Ramos (cell line): ENCODE measurements around the gene CHCHD6.

ENCODE experiments used
- in situ Hi-C: fragments of 300-500 bp; cut with MboI; formaldehyde crosslinking; loops from one replicate; pipeline ENCODE4 v1.14.3; 2022; ENCODE audit warnings: low sequenced_read_pairs; ENCODE audit not compliant: unreplicated experiment

The CHCHD6 gene

DNA sequence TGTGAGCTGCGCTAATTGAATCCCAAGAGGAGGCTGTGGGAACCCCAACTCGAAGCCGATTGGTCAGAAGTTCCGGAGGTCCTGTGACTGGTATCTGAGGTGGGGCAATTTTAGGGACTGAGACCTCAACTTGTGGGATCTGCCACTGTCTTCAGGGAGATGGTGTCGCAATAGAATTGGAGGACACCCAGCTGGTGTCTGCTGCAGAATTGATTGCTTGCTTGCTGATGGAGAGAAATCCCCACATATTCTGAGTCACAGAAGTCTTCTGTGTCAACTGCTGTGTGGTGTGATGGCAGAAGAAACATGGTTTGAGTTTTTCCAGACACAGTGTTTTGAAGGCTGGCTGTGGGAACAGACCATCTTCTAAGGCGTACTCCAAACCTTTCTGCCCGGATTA lies 179.2 kb downstream of the CHCHD6 start:
- in situ Hi-C loops = no loop called here

GRCh38 chr3:126885425-126885824 lies 181.4 kb downstream of the CHCHD6 start:
- in situ Hi-C loops = no loop called here

GRCh38 chr3:126886217-126886616 lies 182.2 kb downstream of the CHCHD6 start:
- in situ Hi-C loops = no loop called here

- in situ Hi-C loops = no loop called here
Measured at GRCh38 chr3:126887686-126888085, 183.6 kb downstream of the CHCHD6 start.

DNA sequence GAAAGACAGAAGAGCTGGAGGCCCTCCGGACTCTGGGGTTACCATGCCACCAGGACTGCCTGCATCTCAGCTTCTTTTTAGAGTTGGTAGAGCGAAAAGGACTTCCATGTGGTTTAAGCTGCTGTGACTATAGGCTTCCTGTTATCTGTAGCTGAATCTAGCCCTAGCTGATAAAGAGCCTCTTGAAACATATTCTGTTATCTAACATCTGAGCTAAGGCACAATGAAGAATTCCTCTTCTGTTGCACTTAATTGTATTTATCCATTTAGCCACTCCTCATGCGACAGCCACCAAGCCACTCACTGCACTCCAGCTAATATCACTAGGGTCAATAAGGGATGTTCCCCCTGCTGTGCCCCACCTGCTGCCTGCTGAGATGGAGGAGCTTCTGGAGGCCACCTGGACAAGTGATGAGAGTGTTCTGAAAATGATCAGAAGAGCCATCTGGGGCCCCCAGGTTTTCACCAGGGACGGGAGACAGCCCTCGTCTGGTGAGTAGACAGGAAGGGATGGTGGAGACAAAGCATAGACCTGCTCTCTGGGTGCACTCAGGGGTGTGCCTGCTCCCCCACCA lies 184.2 kb downstream of the CHCHD6 start:
- in situ Hi-C loops = no loop called here

DNA sequence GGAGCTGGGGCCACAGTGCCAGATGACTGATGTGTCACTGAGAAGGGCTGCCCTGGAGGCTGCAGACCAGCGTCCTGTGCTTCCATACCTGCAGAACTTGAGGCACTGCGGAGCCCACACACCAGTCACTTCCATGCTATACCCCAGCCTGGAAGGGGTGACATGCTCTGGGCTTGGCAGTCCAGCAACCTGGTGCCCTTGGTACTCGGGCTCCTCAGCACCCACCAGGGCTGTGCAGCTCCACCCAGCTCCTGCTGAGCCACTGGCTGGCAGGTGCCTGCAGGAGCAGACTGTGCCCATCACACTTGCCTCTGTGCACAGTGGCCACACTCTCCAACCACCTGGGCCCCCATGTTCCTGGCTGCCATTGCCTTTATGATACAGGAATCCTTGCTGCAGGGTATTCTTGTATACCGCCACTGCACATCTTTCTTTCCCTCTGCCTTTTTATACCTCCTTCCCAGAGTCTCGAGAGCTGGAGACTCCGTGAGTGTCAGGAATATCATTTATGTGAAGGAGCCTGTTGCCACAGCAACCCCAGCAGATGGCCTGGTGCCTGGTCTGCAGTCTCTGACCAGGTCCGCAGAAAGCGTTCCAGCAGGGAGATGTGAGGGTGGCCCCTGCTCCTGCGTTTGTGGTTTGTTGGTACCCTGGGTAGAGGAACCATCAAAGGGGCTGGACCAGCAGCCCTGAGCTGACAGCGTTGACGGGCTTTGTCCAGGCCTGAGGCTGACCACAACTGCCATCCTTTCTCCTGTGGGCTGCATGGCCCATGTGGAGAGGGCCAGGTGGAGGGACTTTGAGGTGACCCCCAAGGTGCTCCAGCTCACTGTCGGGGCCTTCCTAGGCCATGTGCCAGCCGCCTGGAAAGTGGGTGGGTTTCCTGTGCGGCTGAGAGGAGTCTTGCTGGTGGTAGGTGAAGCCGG lies 185.5 kb downstream of the CHCHD6 start:
- in situ Hi-C loops = no loop called here

DNA sequence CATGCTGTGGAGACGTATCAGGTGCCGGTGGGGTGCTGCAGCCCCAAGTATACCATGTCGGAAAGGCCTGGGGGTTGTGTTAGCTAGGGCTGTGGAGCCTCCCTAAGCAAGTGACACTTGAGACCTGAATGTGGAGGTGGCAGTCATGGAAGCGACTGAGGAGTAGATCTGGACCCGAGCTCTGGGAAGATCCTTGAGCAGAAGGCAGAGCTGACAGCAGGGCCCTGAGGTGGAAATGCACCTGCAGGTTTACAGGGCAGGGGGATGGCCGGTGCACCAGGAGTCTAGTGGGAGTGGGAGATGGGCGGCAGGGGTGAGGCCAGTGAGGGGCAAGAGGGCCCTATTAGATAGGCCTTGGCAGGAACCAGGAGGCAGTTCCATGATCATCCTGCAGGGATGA lies 187.1 kb downstream of the CHCHD6 start:
- in situ Hi-C loops = no loop called here

DNA sequence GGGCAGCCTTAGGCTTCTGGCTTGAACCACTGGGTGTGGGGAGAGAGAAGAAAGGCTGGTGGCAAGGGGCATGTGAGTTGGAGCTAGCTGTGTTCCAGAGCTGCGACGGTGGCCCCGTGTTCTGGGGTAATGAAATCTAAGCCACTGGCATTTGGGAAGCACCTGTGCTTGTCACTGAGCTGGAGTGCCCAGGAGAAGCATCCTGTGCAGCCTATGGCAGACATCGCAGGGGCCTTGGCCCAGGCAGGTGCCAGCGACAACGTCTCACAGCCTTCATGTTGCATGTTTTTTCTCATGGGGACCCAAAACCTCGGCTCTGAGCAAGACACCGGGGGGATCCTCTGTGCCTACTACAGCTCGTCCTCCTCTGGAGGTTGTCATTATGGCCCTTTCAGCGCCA lies 187.8 kb downstream of the CHCHD6 start:
- in situ Hi-C loops = no loop called here

DNA sequence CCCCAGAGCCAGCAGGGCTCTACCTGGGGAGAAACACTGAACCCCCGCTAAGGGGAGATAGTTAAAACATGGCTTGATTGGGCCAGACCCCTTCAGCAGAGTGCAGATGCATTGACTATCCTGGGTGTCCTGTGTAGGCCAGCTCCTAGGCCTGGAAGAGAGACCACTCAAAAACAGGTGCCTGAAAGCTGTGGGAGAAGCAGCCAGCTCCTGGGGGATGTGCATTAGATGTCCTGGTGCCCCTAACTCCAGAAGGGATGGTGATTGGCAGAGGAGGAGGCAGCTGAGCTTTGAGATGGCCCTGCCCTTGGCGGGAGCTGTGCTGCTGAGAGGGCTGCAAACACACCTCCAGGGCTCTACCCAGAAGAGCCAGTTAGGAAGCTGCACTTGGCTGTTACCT lies 189.6 kb downstream of the CHCHD6 start:
- in situ Hi-C loops = no loop called here

DNA sequence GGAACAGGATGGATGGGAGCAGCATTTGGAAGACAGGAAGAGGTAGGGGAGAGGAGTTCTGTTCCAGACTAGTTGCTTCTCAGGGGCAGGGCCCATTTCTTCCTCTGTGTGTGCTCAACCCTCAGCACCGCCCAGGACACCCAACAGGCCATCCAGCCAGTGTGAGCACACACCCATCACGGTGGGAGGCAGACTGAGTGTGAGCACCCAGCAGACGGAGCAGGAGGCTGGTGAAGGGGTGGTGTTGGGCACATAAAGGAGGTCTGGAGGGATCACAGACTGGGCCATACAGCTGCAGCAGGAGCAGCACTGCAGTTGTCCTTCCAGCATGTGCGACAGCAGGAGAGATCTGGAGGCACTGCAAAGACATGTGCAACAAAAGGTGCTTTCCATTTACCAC lies 190.4 kb downstream of the CHCHD6 start:
- in situ Hi-C loops = no loop called here

DNA sequence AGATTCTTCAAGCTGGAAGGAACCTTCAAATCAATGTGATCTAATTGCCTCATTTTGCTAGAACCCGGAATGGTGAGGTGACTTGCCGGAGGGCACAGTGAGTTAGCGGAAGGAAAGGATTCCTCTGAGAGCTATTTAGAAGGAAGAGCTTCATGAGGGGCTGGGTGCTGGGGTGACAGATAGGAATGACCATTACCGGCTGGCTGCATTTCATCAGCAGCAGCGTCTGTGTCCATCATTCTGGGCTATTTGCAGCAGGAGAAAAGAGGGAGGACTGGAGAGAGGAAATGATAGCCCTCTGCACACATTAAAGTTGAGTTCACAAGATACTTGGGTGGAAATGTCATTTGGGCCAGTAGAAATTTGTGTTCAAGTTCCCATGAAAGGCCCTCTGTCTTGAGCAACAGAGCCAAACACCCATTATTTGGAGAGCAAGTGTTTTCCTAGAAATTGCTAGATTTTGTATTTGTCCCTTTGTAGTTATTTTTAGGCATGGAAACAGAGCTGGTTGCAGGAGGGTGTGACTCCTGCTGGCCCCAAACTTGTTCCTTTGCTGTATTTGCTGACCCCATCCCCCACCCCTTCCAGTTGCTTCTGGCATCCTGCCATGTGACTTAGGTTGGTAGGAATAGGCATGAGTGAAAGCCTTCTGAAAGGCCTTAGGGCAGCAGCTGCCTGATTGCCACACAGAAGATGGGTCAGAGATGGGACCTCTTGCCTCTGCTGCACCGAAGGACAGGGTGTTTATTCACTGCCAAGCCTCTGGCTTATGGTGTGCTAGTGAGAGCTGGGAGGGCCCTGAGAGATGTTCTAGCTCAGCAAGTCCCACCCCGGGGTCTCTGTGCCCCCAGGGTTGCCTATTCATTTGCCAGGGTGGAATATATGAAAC lies 191.4 kb downstream of the CHCHD6 start:
- in situ Hi-C loops = no loop called here

DNA sequence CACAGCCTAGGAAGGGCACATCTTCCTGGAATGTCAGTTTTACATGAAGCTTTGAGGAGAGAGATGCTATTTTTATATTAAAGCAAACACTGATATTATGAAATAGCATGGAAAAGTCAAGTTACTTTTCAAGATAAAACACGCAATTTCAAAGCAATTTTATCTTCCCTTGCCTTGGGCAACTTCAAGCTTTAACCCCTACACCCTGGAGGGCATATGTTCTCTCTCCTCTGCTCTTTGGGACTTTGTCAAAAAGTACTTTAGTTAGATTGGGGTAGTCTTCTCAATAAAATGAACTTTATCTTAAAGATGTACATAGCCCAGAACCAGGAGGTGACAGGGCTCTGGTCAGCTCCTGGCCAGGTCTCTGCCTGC lies 192.0 kb downstream of the CHCHD6 start:
- in situ Hi-C loops = no loop called here

- in situ Hi-C loops = no loop called here
Measured at GRCh38 chr3:126896968-126897367, 192.9 kb downstream of the CHCHD6 start.

- in situ Hi-C loops = no loop called here
Measured at GRCh38 chr3:126897943-126898342, 193.9 kb downstream of the CHCHD6 start.

- in situ Hi-C loops = no loop called here
Measured at GRCh38 chr3:126900859-126901540, 197.0 kb downstream of the CHCHD6 start.

DNA sequence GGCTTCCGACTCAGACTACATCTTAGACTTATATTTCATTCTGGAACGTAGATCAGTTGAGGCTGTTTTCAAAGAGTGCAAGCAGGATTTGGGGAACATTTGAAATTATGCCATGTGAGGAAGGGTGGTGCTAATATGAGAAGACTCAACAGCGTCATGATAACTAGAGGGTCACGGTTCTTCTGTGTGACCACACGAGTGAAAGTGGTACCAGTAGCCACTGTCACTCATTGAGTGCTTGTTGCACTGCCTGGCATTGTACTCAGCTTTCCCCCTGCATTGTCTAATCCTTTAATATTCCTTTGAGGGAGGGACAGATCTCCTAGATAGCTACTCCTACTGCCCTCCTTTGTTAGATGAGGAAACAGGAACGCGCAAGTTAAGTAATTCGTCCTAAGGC lies 197.6 kb downstream of the CHCHD6 start:
- in situ Hi-C loops = no loop called here

DNA sequence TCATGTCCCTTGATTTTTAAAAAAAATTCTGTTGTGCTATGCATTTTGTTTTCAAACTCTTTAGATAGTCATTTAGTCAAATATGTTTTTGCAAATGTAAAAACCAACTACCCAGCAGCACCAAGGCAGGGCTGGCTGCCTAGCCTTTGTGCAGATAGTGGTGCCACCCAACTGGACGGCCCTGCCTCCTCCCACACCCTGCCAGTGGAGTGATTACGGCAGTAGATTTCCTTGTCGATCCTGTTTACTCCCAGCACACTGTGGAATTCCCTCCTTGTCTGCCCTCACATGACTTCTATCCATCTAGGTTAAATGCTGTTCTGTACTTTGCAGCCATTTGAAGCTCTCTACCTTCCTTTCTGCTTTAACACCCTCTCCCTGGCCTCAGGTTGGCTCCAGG lies 199.5 kb downstream of the CHCHD6 start:
- in situ Hi-C loops = no loop called here

DNA sequence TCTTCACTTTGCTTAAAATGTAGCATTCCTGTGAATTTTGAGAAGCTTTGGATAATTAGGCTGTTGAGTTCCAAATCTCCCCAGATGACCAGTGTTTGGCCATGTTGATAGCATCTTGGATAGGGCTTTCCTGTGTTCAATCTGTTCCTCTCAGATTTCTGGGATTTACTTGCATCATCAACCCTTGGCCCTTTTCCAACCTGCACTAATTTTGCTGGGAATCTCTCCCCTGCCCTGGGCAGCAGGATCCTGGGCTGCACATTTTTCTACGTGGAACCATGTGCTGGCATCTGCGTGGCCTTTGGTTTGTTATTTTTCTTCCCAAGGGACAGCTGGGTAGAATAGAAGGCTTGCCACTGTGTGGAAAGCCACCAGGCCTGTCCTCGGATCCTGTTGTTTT lies 203.5 kb downstream of the CHCHD6 start:
- in situ Hi-C loops = no loop called here

DNA sequence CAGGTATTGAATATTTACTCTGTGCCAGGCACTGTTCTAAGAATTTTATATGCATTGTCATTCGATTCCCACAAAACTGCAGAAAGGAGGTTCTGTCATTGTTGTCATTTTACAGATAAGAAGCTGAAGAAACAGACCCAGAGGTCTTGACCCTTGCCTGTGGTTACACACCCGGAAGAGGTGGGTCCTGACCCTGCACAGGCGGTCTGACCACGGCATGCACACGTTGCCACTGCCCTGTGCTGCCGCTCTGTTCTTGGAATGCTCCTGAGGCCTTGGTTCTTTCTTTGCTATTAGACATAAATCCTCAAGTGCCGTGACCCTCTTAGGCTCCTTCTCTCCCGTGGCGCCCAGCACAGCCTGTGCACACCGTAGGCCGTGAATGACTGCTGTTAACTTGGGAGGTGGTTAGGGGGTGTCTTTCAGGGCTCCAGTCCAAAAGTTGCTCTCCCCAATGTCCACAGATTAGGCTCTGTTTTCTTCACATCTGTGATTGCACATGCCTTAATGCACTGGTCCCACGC lies 204.8 kb downstream of the CHCHD6 start:
- in situ Hi-C loops = no loop called here

DNA sequence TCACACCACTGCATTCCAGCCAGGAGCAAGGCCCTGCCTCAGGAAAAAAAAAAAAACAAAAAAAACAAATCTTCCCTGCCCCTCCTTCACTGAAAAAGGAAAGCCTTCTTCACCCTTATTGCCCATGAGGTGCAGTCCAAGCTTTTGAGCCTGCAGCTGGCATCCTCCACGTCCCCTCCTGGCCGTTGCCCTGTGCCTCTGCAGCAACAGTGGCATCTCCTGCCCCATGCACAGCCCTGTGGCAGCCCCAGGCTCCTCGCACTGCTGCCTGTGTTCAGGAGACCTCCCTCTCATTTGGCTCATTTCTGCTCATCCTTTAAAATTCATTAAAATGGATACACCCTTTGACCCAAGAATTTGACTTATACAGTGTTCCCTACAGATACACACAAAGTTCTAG lies 206.2 kb downstream of the CHCHD6 start:
- in situ Hi-C loops = no loop called here
